OCI-LY3 (cell line): ENCODE data around the gene ZEB2.

Experiments used
- CTCF ChIP-seq: fragments of 200-600, 300-600 bp; sonication (generic); IDR thresholded peaks from 2 replicates; pipeline ENCODE4 v1.5.1; 2014; ENCODE audit warnings: antibody characterized with exemption, low read length, low read depth
- EZH2phosphoT487 ChIP-seq: fragments of 200-600 bp; shearing (Covaris generic); IDR thresholded peaks from 2 replicates; pipeline ENCODE4 v1.6.1; 2018; ENCODE audit warnings: antibody characterized with exemption, mixed run types, low read depth

DNA sequence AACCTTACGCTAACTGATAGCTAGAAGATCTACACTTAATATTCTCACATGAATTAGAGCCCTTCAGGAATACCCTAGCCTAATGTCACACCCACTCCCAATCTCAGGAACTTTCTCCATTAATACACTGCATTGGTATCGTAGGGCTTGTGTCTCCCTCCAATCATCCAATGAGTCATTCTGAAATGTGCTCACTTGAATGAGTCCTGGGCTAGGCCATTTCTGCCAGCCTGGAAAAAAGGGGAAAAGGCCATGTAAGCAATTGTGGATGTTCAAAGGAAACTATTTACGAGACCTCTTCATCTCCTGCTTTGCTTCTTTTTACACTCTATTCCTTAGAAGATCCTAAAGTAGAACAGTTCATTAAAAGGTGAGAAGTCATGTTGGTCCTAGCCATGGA is 18.8 kb downstream of the ZEB2 start:
- TF ChIP-seq CTCF: no peak
- TF ChIP-seq EZH2phosphoT487: no peak
